Globus pallidus (tissue), 1 donor: ENCODE results near the gene GLRX3.
A peak's percentile ranks its signal among the peaks of the same experiment; 100 is the strongest.

Experiments
- DNase-seq: peaks from one replicate; pipeline ENCODE4 v3.0.0-alpha.2; 2015; ENCODE audit warnings: low spot score

GLRX3 gene

DNA sequence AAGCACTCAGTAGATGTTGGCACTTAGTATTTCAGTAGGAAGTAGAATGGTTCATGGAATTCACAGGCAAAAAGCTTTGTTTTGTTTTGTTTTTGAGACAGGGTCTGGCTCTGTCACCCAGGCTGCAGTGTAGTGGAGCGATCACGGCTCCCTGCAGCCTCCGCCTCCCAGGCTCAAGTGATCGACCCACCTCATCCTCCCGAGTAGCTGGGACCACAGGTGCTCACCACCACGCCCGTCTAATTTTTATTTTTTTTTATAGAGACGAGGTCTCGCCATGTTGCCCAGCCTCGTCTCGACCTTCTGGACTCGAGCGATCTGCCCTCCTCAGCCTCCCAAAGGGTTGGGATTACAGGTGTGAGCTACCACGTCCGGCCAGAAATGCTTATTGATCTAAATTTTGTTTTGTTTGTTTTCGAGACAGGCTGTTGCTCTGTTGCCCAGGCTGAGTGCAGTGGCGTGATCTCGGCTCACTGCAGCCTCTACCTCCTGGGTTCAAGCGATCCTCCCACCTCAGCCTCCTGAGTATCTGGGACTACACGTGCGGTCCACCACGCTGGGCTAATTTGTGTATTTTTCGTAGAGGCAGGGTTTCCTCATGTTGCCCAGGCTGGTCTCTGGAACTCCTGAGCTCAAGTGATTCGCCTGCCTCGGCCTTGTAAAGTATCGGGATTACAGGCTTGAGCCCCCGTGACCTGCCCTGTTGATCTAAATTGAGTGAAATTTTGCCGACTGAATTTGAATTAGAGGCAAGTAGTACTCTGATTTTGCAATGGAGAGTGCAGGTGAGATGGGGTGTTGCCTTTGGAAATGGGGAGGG, 1.7 kb downstream of the GLRX3 start:
- no peak for DNase-seq

DNA sequence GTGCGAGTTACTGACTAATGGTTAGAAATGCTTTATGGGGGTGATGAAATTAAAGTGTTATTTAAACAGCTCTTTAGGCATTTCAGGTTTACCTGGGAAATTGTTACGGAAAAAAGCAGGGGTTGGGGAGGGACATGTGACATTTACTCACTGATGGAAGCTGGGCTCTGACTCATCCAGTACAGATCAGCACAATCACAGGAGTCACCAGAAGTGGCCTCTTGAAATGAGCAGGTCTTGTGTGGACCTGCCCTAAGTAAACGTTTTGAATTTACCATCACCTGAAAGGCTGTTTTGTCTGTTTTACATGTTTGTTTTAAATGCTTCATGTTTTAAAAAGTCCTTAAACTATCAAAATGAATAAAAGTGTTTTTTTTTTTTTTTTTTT, 2.3 kb downstream of the GLRX3 start:
- DNase-seq = no peak

DNA sequence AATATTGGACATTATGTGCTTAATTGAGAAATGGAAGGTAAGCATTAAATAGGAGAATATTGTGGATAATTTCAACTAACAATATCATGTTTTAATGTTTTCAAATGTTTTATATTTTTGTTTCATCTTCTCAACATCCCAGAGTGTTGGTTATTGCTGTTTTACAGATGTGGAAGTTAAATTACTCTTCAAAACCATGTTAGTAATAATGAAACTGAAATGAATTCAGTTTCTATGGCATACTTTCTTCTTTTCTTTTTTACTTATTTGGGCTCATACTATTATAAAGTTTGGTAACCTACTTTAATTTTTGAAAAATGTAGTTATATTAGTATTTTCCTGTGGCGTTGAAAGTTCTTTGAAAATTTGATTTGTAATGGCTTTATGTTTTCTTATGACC, 4.2 kb downstream of the GLRX3 start:
- no peak for DNase-seq

DNA sequence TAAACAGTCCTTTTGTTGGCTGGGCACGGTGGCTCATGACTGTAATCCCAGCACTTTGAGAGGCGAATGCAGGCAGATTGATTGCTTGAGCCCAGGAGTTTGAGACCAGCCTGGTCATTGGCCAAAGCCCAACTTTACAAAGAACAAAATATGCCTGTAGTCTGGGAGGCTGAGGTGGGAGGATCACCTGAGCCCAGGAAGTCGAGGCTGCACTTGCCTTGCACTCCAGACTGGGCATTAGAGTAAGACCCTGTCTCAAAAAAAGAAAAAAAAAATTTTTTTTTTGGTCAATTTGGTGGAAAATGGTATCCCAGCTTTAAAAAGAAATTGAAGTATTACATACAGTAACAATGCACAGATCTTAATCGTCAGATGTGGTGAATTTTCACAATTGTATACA, 4.8 kb downstream of the GLRX3 start:
- DNase-seq = no peak

DNA sequence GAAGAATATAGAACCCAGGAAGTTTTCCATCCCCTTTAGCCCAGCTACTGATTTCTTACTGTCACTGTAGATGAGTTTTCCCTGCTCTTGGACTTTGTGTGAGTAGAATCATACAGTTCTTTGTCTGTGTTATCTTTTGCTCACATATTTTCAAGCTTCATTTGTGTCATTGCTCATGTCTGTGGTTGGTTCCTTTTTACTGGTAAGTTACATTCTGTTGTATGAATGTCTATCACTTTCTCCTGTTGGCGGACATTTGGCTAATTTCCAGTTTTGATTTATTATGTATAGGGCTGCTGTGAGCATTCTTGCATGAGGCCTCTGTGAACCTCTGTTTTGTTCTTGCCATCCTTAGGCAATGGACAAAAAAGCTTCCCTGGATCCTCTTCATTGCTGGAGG, 5.3 kb downstream of the GLRX3 start:
- no peak for DNase-seq

DNA sequence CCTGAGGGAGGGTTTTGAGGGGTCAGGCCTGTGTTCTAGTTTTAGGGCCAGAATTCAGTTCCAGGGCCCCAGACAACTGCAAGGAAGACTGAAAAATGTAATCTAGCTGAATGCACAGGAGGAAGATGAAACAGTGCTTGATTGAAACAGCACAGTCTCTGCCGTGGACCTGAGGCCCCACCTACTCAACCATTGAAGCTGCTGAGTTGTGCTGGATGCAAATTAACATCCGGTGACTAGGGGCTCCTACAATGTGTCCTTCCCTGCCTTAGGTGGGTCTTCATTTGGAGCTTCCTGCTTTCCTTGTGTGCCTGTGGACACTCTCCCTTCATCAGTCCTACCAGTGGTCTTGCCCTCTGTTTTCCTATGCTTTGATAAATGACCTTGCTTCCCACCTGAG, 5.7 kb downstream of the GLRX3 start:
- no peak for DNase-seq

DNA sequence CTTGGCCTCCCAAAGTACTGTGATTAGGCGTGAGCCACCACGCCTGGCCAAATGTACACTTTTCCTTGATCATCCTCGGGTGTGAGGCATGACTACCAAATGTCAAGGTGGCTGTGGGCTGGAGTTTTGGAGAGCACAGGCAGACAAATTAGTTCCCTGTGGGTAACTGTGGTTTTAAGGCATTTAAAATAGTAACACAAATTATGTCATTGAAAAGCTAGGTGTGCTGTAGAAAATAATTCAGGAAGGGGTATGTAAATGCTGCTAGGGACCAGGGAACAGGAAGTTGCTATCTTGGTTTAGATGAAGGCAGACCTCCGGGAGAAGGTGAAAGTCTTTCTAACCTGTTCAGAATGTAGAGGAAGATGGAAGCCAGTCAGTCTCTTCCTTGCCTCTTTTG, 9.9 kb downstream of the GLRX3 start:
- no peak for DNase-seq

DNA sequence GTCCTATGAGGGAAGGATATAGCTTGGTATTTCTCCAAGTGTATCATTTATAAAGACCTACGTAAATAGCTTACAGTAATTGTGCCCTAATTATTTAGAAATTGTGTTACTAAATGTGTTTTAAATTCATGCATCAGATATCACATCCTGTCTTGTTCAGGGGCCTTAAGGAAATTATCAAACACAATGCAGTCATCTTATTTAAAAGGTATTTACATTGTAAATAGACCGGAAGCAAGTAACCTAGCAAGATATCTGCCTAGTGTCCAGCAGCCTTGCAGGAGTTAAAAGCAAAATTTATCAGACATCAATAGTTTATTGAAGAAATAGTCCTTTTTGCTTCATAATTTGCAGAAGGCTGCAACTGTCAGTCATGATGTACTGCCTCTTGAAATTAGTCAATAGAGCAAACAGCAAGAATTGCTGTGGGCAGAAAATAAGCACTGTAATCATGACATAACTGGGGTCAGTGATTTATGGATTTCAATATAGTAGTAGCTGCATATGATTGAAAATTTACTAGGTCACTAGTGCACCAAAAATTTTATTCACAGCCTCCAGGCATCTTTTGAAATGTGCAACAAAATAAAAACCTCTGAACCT, 23.1 kb downstream of the GLRX3 start:
- no peak for DNase-seq

DNA sequence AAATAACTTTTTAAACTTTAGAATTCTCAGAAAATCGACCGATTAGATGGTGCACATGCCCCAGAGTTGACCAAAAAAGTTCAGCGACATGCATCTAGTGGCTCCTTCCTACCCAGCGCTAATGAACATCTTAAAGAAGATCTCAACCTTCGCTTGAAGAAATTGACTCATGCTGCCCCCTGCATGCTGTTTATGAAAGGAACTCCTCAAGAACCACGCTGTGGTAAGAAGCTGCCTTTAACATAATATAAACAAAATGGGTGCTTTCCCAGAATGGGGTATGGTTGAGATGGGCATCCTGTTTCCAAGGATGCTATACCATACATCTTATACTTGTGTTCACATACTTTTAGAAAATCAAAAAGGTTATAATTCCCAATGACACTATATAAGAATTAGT, 24.6 kb downstream of the GLRX3 start:
- no peak for DNase-seq

DNA sequence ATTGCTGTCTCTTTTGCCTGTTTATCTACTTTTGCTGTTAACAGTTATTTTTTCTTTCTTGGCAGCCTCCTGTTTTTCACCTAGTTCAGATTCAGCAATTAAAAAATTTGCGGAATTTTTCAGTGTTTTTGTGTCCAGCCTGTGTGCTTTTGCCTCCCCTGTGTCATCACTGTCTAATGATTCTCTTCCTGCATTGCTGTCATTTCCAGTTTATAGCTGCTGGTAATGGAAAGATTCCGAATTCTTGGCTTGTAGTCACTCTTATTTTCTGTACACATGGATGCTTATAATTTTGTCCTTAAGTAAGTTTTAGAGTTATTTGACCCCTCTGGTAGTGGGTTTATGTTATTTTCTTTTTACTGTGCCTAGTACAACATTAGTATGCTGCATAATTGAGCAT, 25.1 kb downstream of the GLRX3 start:
- no peak for DNase-seq

DNA sequence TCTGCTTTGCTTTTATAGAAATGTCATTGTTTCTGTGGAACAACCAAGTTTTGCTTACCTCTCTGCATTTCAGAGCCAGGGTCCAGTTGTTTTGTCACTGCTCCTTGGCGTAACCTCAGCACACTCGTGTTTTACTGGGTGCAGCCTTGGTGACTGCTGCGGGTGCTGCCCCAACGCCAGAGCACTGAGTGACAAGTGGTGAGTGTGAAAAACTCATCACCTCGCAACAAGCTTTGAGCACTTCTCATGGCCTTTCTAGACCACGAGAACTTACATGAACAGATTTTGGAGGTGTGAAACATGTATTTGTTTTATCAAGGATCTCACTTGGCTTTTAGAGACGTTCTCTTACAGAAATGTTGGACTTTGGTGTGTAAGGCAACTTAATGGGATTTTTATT, 31.0 kb downstream of the GLRX3 start:
- DNase-seq = no peak

DNA sequence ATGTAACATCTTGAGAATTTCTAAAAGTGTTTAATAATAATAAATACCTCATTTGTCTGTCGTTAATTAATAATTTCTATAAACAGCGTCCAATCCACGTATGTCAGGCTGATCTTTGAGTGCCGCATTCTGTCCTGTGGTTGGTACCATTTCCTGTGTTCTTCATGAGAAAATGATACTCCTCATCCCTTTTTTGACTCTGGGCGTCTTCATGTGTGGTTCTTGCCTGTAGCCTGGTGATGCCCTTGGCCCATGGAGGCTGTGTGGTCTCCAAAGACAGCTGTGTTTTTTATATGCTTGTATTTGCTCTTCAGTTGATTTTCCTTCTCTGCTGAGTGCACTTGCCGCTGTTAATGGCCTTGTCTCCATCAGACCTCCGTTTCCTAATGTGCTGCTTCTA, 31.5 kb downstream of the GLRX3 start:
- no peak for DNase-seq

DNA sequence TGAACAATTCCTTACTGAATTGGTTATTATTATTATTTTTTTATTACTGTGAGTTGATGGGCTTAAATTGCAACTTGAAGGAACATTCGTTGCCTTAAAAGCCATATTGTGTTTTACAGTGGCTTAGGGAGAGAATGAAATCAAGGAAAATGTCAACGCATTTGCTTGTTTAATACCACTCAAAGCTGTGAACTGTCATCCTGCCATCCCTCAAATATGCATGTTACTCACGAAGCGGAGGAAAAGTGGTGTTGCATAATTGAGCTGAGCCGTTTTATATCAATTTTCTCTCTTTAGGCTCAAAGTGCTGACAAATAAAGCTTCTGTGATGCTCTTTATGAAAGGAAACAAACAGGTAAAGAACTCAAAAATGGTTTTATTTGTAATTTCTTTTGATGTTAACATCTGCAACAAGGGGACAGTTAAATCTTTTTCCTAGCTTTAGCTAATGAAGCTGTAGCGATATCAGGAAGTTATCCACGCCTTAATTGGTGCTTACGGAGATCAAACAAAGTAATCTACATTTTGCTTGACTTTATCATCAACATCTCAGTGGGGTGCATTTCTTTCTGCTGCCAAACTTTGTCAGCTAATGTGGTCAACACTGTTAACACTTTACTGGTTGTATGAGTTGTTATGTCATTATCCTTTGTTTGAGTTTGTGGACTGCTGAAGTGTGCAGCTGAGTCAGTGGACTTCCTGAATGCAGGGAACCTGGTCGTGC, 33.1 kb downstream of the GLRX3 start:
- DNase-seq = no peak

DNA sequence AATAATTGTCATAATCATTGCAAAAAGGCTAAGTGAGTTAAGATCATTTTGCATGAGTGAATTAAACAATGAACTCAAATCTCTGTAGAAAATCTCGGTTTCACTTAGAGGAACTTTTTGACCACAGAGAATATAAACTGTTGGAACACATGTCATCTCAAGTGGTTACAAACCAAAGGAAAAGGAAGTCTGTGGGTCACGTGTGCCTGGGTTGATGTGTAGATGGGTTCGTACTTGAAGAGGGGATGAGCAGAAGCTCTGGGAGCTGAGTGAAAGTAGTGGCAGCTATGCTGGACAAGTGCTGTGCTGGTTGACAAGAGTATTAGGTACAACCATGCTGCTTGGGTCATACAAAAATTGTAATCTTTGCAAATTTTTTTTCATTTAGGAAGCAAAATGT, 35.0 kb downstream of the GLRX3 start:
- DNase-seq = no peak

DNA sequence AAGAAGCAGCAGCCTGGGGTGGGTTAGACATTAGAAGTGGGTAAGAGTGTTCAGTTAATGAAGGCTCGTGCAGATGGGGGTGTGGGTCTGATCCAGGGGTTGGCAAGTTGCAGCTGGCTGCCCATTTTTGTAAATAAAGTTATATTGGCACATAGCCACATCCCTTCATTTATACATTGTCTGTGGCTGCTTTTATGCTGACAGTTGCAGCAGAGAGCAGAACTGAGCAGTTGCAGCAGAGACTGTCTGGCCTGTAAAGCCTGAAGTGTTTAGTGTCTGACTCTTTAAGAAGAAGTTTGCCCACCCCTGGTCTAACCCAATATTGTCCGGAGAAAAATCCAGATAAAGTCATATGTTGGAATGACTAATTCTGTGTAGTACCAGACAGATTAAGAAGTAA, 38.1 kb downstream of the GLRX3 start:
- no peak for DNase-seq

DNA sequence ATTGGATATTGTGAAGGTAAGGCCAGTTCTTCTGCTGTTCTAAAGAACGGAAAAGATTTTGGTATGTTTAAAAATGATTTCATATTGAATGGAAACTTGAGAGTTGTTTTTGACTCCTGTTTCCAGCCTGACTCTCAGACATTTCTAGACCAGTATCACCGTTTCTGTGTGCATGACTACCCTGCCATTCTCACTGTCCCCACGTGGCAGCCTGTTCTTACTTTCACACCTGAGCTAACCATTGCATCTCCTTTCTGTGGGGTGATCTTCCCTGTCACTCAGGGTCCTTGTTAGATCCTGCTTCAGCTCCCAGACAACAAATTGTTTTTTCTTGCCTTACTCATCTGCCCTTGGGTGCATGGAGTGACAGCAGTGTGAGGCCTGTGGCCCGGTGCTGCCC, 38.9 kb downstream of the GLRX3 start:
- no peak for DNase-seq

DNA sequence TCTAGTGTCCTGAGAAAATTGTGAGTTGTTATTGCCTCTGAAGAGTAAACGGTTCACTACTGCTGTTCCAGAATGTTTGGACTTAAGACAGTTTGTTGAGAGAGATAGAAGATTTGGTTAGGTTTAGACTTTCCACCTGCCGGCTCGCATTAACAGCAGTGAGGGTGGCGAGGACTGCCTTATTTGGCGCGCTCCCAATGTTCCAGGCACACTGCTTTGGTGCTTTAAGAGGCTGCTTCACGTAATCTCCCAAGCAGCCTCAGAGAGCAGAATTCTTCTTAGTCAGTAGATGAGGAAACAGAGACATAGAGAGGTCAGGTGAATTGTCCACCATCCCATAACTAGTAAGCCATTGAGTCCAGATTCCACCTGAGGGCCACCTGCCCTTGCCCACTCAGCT, 41.1 kb downstream of the GLRX3 start:
- DNase-seq = no peak

DNA sequence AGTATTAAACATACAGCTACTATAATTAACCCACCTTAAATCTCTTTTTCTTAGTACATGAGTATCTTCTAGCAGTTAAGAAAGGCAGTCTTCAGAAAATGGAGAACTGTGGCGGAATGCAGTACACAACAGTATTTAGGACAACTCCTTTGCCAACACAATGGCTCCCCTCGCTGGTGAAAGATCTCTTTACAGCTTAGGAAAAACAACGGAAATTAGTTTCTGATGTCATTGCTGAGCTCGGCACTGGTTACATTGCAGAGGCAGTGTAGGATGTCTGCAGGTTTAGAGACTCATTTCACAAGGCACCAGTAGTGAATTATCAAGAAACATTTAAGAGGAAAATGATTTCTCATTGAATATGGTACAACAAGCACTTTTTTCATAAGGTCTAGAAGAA, 43.4 kb downstream of the GLRX3 start:
- peak; percentile 76 for DNase-seq

DNA sequence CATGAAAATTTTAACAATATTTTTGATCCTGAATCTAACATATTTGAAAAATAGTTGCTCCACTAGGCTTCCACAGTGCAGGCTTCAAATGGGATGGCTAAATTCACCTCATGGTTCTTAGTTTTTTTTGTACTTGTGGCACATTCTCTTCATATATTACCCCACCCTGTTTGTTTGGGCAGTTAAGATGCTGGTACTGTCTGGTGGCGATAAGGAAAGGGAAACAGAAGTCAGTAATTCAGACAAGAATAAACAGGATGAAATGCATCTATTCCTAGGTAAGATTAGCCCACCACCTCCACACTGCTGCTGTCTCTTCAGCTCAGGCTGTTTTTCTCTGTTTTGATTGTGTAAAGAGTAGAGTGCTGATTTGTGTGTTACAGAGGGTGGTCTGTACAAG, 44.2 kb downstream of the GLRX3 start:
- no peak for DNase-seq

DNA sequence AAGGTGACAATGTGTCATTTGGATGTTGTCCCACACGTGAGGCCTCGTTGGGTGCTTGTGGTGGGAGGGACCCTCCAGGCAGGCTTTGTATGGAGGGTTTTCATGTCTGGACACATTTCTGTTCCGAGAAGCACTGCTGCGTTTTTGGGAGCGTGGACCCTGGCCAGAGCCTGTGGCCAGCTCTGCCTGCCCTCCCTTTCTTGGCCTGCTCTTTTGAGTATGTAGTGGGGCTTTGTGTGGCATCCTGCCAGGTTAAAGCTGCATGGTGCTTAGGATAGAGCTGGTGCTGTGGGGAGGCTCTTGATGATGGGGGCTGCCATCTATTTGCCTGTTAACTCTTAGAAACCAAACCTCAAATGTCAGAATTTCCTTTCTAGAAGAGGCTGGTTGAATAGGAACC, 45.7 kb downstream of the GLRX3 start:
- DNase-seq = no peak

DNA sequence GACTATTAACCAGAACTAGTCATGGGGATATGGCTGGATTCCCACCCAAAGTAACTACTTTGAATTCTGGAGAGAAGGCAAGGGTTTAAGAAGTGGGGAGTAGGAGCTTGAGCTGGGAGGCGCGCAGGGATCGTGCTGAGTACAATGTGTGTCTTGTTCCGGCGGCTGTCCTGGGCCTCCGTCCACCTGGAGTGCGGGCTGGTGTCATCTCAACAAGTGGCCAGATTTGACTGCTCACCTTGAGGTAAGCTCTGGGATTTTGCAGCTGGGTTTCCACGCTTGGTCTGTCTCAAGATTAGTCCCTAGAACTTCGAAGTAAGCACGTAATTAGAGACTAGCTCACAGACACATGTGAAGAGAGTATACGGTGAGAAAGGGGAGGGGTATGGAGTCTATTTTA, 49.4 kb downstream of the GLRX3 start:
- DNase-seq = no peak

DNA sequence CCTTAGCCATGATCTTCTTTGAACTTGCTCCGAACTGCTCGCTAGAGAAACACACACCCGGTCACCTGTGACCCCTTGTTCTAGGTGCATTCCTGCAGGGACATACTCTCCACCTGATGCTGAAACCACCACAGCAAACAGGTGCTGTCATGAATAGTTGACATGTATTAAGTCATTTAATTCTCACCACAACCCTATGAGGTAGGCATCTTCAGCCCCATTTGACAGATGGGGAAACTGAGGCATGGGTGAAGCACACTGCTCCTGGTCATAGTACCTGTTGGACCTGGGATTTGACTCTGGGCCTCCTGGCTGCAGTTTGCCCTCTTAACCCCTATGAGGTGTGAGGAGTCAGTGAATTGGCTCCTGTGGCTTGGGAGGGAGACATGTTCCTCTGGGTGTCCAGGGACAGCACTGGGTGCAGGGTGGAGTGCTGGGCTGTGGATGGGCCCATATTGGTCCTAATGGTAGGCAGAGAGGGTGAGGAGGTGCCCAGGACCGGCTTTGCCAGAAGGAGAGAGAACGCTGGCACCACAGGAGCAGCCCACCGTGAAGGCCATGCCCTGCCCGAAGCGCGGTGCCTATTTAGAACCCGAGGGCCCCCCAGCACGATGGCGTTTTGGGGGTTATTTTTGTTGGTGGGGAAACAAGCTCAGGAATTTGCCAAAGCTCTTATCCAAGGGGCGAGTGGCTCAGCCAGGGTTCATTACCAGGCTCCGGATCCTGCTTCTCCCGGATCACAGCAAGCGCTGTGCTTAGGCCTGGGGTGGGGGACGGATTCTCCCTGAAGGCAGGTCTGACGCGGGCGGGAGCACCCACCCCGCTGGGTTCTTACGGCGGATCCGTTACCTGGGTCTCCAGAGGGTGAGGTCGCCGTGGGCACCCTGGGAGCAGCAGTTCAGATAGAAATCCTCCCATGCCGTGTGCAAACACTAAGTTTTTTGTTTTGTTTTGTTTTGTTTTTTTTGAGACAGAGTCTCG, 52.3 kb downstream of the GLRX3 start:
- no peak for DNase-seq
